ENCODE data around the gene TACC2.
"Not testable (repeated sequence)": the region's sequence is repeated elsewhere in the genome, so short reads cannot be mapped to it uniquely, and the experiment has no call there.

The TACC2 gene

GRCh38 chr10:122102146-122102868 is 113.3 kb downstream of the TACC2 start:
- no peak for DNase-seq (ENCODE audit: extremely low read depth, low read depth)
- no peak overlapping the region for H3K4me3 ChIP-seq (replicated peaks; ENCODE audit: low read depth, low read length)
- no peak for TF ChIP-seq CTCF (IDR thresholded peaks at IDR 0.05; ENCODE audit: low read depth, low read length, missing control alignments)

- no peak for TF ChIP-seq CTCF (IDR thresholded peaks at IDR 0.05; ENCODE audit: low read depth, low read length, missing control alignments)
- H3K4me3 ChIP-seq (replicated peaks; ENCODE audit: low read depth, low read length): no peak overlapping the region
- DNase-seq (ENCODE audit: extremely low read depth, low read depth): no peak
Measured at GRCh38 chr10:122102869-122103525, 114.0 kb downstream of the TACC2 start.

GRCh38 chr10:122103592-122103991 is 114.6 kb downstream of the TACC2 start:
- no peak overlapping the region for H3K4me3 ChIP-seq (replicated peaks; ENCODE audit: low read depth, low read length)
- no peak for TF ChIP-seq CTCF (IDR thresholded peaks at IDR 0.05; ENCODE audit: low read depth, low read length, missing control alignments)
- no peak for DNase-seq (ENCODE audit: extremely low read depth, low read depth)

- DNase-seq (ENCODE audit: extremely low read depth, low read depth); H3K4me3 ChIP-seq (replicated peaks; ENCODE audit: low read depth, low read length): not testable (repeated sequence)
Measured at GRCh38 chr10:122108786-122109185, 119.8 kb downstream of the TACC2 start.

- no peak for TF ChIP-seq CTCF (IDR thresholded peaks at IDR 0.05; ENCODE audit: low read depth, low read length, missing control alignments)
- peak overlapping the region; percentile 83 for H3K4me3 ChIP-seq (replicated peaks; ENCODE audit: low read depth, low read length)
- no peak for DNase-seq (ENCODE audit: extremely low read depth, low read depth)
Measured at GRCh38 chr10:122112021-122112616, 123.2 kb downstream of the TACC2 start.

GRCh38 chr10:122112625-122113160 is 123.7 kb downstream of the TACC2 start:
- H3K4me3 ChIP-seq (replicated peaks; ENCODE audit: low read depth, low read length): peak overlapping the region; percentile 83
- peak; percentile 41 for TF ChIP-seq CTCF (IDR thresholded peaks at IDR 0.05; ENCODE audit: low read depth, low read length, missing control alignments)

More at GRCh38 chr10:122112625-122113160, 123.7 kb downstream of the TACC2 start:
- peak; percentile 83 for DNase-seq (ENCODE audit: extremely low read depth, low read depth)
